ENCODE data around the gene NAA80.

Gene NAA80

GRCh38 chr3:50268703-50269451 lies 30.3 kb downstream of the NAA80 start, which contains the start of gene SEMA3B:
TSS of gene SEMA3B (plus strand) at chr3:50269147. CDS start at chr3:50269241, 94 bp downstream.
- Histone ChIP-seq H3F3A (ENCODE audit: control insufficient read depth, insufficient read depth) (no peaks in the 10 kb centered on the region), H3K36me3 (ENCODE audit: control insufficient read depth, low read length) (no peaks in the 10 kb centered on the region), H3K4me3 (ENCODE audit: low read length) (no peak within 1 kb of the TSS), H3K79me2 (ENCODE audit: control insufficient read depth, low read length) (no peaks in the 10 kb centered on the region), H3K27me3 (ENCODE audit: control insufficient read depth, low read length) (peaks cover 44% of the 10 kb centered on the region), H3K4me2 (ENCODE audit: low read length) (no peak within 1 kb of the TSS), H3K9me3 (ENCODE audit: control insufficient read depth, insufficient read depth, low read length) (no peaks in the 10 kb centered on the region), H3K9me2 (replicated peaks; ENCODE audit: control insufficient read depth, low read length) (no peaks in the 10 kb centered on the region), H3K4me1 (ENCODE audit: control insufficient read depth, low read length) (peaks cover 7% of the 10 kb centered on the region), H4K20me1 (ENCODE audit: control insufficient read depth, insufficient read depth, low read depth, low read length) (no peaks in the 10 kb centered on the region), H3K27ac (ENCODE audit: low read depth, low read length) (no peak within 1 kb of the TSS)
- no peak for TF ChIP-seq EZH2phosphoT487 (IDR thresholded peaks at IDR 0.05; ENCODE audit: borderline replicate concordance, low read length)
- TF ChIP-seq CTCF (IDR thresholded peaks at IDR 0.05; ENCODE audit: low read depth, low read length, poor library complexity, severe bottlenecking): no peak

- Histone ChIP-seq H3F3A (ENCODE audit: control insufficient read depth, insufficient read depth) (no peaks in the 10 kb centered on the region), H3K4me3 (ENCODE audit: low read length) (no peak overlapping the region), H3K4me1 (ENCODE audit: control insufficient read depth, low read length) (peaks cover 5% of the 10 kb centered on the region), H4K20me1 (ENCODE audit: control insufficient read depth, insufficient read depth, low read depth, low read length) (no peaks in the 10 kb centered on the region), H3K27ac (ENCODE audit: low read depth, low read length) (no peak overlapping the region), H3K9me2 (replicated peaks; ENCODE audit: control insufficient read depth, low read length) (no peaks in the 10 kb centered on the region), H3K4me2 (ENCODE audit: low read length) (no peak overlapping the region), H3K36me3 (ENCODE audit: control insufficient read depth, low read length) (no peaks in the 10 kb centered on the region), H3K9me3 (ENCODE audit: control insufficient read depth, insufficient read depth, low read length) (no peaks in the 10 kb centered on the region), H3K79me2 (ENCODE audit: control insufficient read depth, low read length) (no peaks in the 10 kb centered on the region), H3K27me3 (ENCODE audit: control insufficient read depth, low read length) (peaks cover 39% of the 10 kb centered on the region)
- TF ChIP-seq CTCF (IDR thresholded peaks at IDR 0.05; ENCODE audit: low read depth, low read length, poor library complexity, severe bottlenecking): no peak
- no peak for TF ChIP-seq EZH2phosphoT487 (IDR thresholded peaks at IDR 0.05; ENCODE audit: borderline replicate concordance, low read length)
Measured at GRCh38 chr3:50268276-50268675, 30.9 kb downstream of the NAA80 start.

- no peak overlapping the region for H3K4me2 ChIP-seq (ENCODE audit: low read length)
- no peak overlapping the region for H3K27ac ChIP-seq (ENCODE audit: low read depth, low read length)
- no peaks in the 10 kb centered on the region for H3K4me1 ChIP-seq (ENCODE audit: control insufficient read depth, low read length)
- no peaks in the 10 kb centered on the region for H3K9me2 ChIP-seq (replicated peaks; ENCODE audit: control insufficient read depth, low read length)
- H4K20me1 ChIP-seq (ENCODE audit: control insufficient read depth, insufficient read depth, low read depth, low read length): no peaks in the 10 kb centered on the region
- H3K4me3 ChIP-seq (ENCODE audit: low read length): no peak overlapping the region
- no peaks in the 10 kb centered on the region for H3K79me2 ChIP-seq (ENCODE audit: control insufficient read depth, low read length)
- no peaks in the 10 kb centered on the region for H3K36me3 ChIP-seq (ENCODE audit: control insufficient read depth, low read length)
- TF ChIP-seq EZH2phosphoT487 (IDR thresholded peaks at IDR 0.05; ENCODE audit: borderline replicate concordance, low read length) (no peak), CTCF (IDR thresholded peaks at IDR 0.05; ENCODE audit: low read depth, low read length, poor library complexity, severe bottlenecking) (no peak)
- H3K27me3 ChIP-seq (ENCODE audit: control insufficient read depth, low read length): peaks cover 35% of the 10 kb centered on the region
- no peaks in the 10 kb centered on the region for H3F3A ChIP-seq (ENCODE audit: control insufficient read depth, insufficient read depth)
- no peaks in the 10 kb centered on the region for H3K9me3 ChIP-seq (ENCODE audit: control insufficient read depth, insufficient read depth, low read length)
Measured at GRCh38 chr3:50267280-50267913, 31.8 kb downstream of the NAA80 start.

Data from DOHH2 (cell line).